ENCODE data around the gene F9. TPM values are rescaled to one million over a fixed set of nuclear protein-coding genes. Genes with fewer than 3 reads are reported as not detected.

The F9 gene
- total RNA-seq, result not detected in 2 replicates

GRCh38 chrX:139530550-139530949, at the start of gene F9:
Gene F9, plus strand, starts transcription at chrX:139530739. Its CDS starts 26 bp downstream, at chrX:139530765.

Other genes starting within 250 kb of the F9 start
- 0.09 TPM in 1 of 2 replicates, not detected in the other for gene MCF2, start 177.4 kb downstream of the F9 start, total RNA-seq